ENCODE data around the gene SLC16A3.

- no peak for TF ChIP-seq CTCF (IDR thresholded peaks at IDR 0.05)
- no peak for TF ChIP-seq TAF1 (IDR thresholded peaks at IDR 0.05; ENCODE audit: borderline replicate concordance, low read depth, low read length)
- no peak for TF ChIP-seq YY1 (IDR thresholded peaks at IDR 0.05; ENCODE audit: low read depth)
- TF ChIP-seq POLR2AphosphoS5 (IDR thresholded peaks at IDR 0.05; ENCODE audit: low read depth, low read length): no peak
- no peak for TF ChIP-seq SIN3A (IDR thresholded peaks at IDR 0.05; ENCODE audit: borderline replicate concordance, low read depth, low read length)
- no peak for TF ChIP-seq REST (IDR thresholded peaks at IDR 0.05; ENCODE audit: low read depth, low read length)
- TF ChIP-seq EZH2phosphoT487 (IDR thresholded peaks at IDR 0.05; ENCODE audit: borderline replicate concordance, low read depth): no peak
- TF ChIP-seq ZBTB33 (IDR thresholded peaks at IDR 0.05; ENCODE audit: borderline replicate concordance, low read depth): no peak
- no peak for TF ChIP-seq CHD2 (IDR thresholded peaks at IDR 0.05; ENCODE audit: low read length, partially characterized antibody)
- TF ChIP-seq PBX3 (IDR thresholded peaks at IDR 0.05): no peak
- TF ChIP-seq RCOR1 (IDR thresholded peaks at IDR 0.05; ENCODE audit: low read length): no peak
These were observed 14.7 kb upstream of the SLC16A3 start for GRCh38 chr17:82214012-82214628.

Data from SK-N-SH (cell line).